Measurements from ENCODE around the gene DHX15. TPM values are rescaled to one million over a fixed set of nuclear protein-coding genes. Genes with fewer than 3 reads are reported as not detected.

DHX15 gene
- total RNA-seq, 4 donors from 2014 or later: 113 to 334 (median 139) TPM

DNA sequence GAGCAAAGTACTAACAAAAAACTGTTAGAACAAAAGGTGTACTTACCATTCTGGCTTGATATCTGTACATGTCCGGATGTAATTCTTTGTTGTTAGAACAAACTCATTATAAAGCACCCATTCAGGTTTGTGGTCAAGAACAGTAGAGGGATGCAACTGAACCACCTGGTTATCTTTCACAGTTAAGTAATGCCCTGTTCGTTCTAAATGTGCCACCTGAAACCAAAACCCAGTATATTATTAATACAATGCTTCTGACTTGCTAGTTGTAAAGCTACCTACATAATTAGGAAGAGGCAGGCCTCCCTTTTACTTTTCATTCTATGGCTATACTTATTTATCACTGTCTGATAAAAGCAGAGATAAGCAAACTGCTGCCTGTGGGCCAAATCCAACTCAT is 54.8 kb downstream of the DHX15 start:
- no peak for TF ChIP-seq POLR2A (IDR thresholded peaks at IDR 0.05)
- TF ChIP-seq, protein P1, sequence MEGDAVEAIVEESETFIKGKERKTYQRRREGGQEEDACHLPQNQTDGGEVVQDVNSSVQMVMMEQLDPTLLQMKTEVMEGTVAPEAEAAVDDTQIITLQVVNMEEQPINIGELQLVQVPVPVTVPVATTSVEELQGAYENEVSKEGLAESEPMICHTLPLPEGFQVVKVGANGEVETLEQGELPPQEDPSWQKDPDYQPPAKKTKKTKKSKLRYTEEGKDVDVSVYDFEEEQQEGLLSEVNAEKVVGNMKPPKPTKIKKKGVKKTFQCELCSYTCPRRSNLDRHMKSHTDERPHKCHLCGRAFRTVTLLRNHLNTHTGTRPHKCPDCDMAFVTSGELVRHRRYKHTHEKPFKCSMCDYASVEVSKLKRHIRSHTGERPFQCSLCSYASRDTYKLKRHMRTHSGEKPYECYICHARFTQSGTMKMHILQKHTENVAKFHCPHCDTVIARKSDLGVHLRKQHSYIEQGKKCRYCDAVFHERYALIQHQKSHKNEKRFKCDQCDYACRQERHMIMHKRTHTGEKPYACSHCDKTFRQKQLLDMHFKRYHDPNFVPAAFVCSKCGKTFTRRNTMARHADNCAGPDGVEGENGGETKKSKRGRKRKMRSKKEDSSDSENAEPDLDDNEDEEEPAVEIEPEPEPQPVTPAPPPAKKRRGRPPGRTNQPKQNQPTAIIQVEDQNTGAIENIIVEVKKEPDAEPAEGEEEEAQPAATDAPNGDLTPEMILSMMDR (IDR thresholded peaks at IDR 0.05): no peak
- no peak for DNase-seq
- no peaks in the 10 kb centered on the region for H3K27me3 ChIP-seq
- H3K36me3 ChIP-seq: no peaks in the 10 kb centered on the region
- H3K9me3 ChIP-seq: no peaks in the 10 kb centered on the region
- no peak overlapping the region for H3K4me3 ChIP-seq
- H3K4me1 ChIP-seq: no peaks in the 10 kb centered on the region
- H3K27ac ChIP-seq: no peak overlapping the region
- intact Hi-C loops (cut with DNase I; ENCODE audit: low total_unique reads): no loop called here

DNA sequence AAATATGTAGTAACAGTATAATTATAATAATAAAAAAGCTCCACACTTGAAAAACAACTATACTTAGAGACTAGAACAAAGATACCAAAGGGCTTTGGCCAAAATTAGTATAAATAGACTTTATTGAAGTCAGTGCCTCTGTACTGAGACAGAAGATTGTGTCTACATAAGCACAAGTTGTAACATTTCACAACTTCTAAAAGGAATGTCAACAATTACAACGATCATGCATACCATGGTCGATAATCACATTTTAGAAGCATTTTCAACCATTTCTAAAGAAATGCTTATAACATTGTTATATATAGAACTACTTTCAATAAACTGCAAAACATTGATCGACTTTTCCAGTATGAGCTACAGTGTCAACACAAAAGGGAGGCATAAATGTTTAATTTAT is 57.0 kb downstream of the DHX15 start:
- no peaks in the 10 kb centered on the region for H3K27me3 ChIP-seq
- no peak overlapping the region for H3K4me3 ChIP-seq
- intact Hi-C loops (cut with DNase I; ENCODE audit: low total_unique reads): no loop called here
- no peaks in the 10 kb centered on the region for H3K4me1 ChIP-seq
- DNase-seq: no peak
- no peaks in the 10 kb centered on the region for H3K36me3 ChIP-seq
- TF ChIP-seq, protein P1 (IDR thresholded peaks at IDR 0.05): no peak
- TF ChIP-seq POLR2A (IDR thresholded peaks at IDR 0.05): no peak
- no peaks in the 10 kb centered on the region for H3K9me3 ChIP-seq
- H3K27ac ChIP-seq: no peak overlapping the region

- peaks cover 0 to 4% of the 10 kb centered on the region in 2 donors for H3K4me1 ChIP-seq
- no peaks in the 10 kb centered on the region for H3K27me3 ChIP-seq
- H3K4me3 ChIP-seq: no peak overlapping the region
- DNase-seq: no peak
- H3K9me3 ChIP-seq: no peaks in the 10 kb centered on the region
- H3K36me3 ChIP-seq: no peaks in the 10 kb centered on the region
- TF ChIP-seq, protein P1 (IDR thresholded peaks at IDR 0.05): no peak
- TF ChIP-seq POLR2A (IDR thresholded peaks at IDR 0.05): no peak
- intact Hi-C loops (cut with DNase I; ENCODE audit: low total_unique reads): no loop called here
- H3K27ac ChIP-seq: no peak overlapping the region
These were observed 62.8 kb downstream of the DHX15 start for GRCh38 chr4:24521544-24521943.

GRCh38 chr4:24519649-24520048 is 64.7 kb downstream of the DHX15 start:
- no peak overlapping the region for H3K4me3 ChIP-seq
- peaks cover 0 to 4% of the 10 kb centered on the region in 2 donors for H3K4me1 ChIP-seq
- no peak overlapping the region for H3K27ac ChIP-seq
- TF ChIP-seq, protein P1 (IDR thresholded peaks at IDR 0.05): no peak
- no peak for TF ChIP-seq POLR2A (IDR thresholded peaks at IDR 0.05)
- DNase-seq: no peak
- H3K36me3 ChIP-seq: no peaks in the 10 kb centered on the region
- no peaks in the 10 kb centered on the region for H3K27me3 ChIP-seq
- no peaks in the 10 kb centered on the region for H3K9me3 ChIP-seq
- intact Hi-C loops (cut with DNase I; ENCODE audit: low total_unique reads): no loop called here

GRCh38 chr4:24517676-24518075 is 66.7 kb downstream of the DHX15 start:
- Histone ChIP-seq H3K4me3 (no peak overlapping the region), H3K36me3 (no peaks in the 10 kb centered on the region), H3K4me1 (peaks cover 0 to 4% of the 10 kb centered on the region in 2 donors), H3K27ac (no peak overlapping the region), H3K9me3 (no peaks in the 10 kb centered on the region), H3K27me3 (no peaks in the 10 kb centered on the region)
- no peak for DNase-seq
- intact Hi-C loops (cut with DNase I; ENCODE audit: low total_unique reads): no loop called here
- no peak for TF ChIP-seq POLR2A (IDR thresholded peaks at IDR 0.05)
- TF ChIP-seq, protein P1 (IDR thresholded peaks at IDR 0.05): no peak

All from uterus (tissue), 4 donors.